Adipose tissue (tissue), 3 donors: ENCODE measurements around the gene ZNF480. TPM values are rescaled to one million over a fixed set of nuclear protein-coding genes. Genes with fewer than 3 reads are reported as not detected.
A peak's percentile ranks its signal among the peaks of the same experiment; 100 is the strongest.
"Not testable (repeated sequence)": the region's sequence is repeated elsewhere in the genome, so short reads cannot be mapped to it uniquely, and the experiment has no call there.

ENCODE experiments used
- H3K27ac ChIP-seq: one replicate; pipeline ENCODE4 v1.5.1; 2013; ENCODE audit warnings: low read depth, low read length
- WGBS, 3 donors: extraction: QIAGEN DNeasy Blood & Tissue Kit; methylation state at CpG; one replicate each; pipeline ENCODE4 v1.1.7; 2013; 5-methylcytosine and 5-hydroxymethylcytosine counted together
- polyA plus RNA-seq, 3 donors: library from polyadenylated mRNA; stranded (reverse); fragments of 200-250 nt; gene quantifications; one replicate each; pipeline ENCODE4 v1.2.3, GENCODE V29; 2013
- donor health status: healthy with polysubstance abuse.
- donor health status: Bipolar disorder and iron deficiency.
- donor health status: healthy.

Gene ZNF480
- polyA plus RNA-seq, result 1 to 10 TPM; 2.5 to 3.4 (median 2.8) TPM

GRCh38 chr19:52296773-52297600 is at the start of gene ZNF480:
Gene ZNF480, plus strand, starts transcription at chr19:52297169. Its CDS starts 3,244 bp downstream, at chr19:52300413.
- 0 to 1% (median 1%) methylated on average over 45 to 64 of the region's 75 CpGs for WGBS, 3 donors
- H3K27ac ChIP-seq, result peak within 1 kb of the TSS; percentile 38

GRCh38 chr19:52248241-52248640 is 48.7 kb upstream of the ZNF480 start:
- 5 to 18% (median 14%) methylated on average over 6 of the region's 6 CpGs for WGBS, 3 donors
- no peak overlapping the region for H3K27ac ChIP-seq

GRCh38 chr19:52258426-52258825 is 38.5 kb upstream of the ZNF480 start:
- H3K27ac ChIP-seq, result no peak overlapping the region
- WGBS, 3 donors, result 94 to 98% (median 96%) methylated on average over 5 of the region's 5 CpGs

- 90 to 96% (median 93%) methylated on average over 6 of the region's 6 CpGs for WGBS, 3 donors
- H3K27ac ChIP-seq, result not testable (repeated sequence)
Observed at GRCh38 chr19:52265556-52265955, 31.4 kb upstream of the ZNF480 start.

GRCh38 chr19:52269338-52270261 is 27.4 kb upstream of the ZNF480 start, which contains the start of gene ZNF766:
Gene ZNF766, plus strand, starts transcription at chr19:52269587. Its CDS starts 27 bp downstream, at chr19:52269614.
- peak within 1 kb of the TSS; percentile 70 for H3K27ac ChIP-seq
- 0 to 1% (median 1%) methylated on average over 70 of the region's 70 CpGs for WGBS, 3 donors

- H3K27ac ChIP-seq, result peak overlapping the region; percentile 70
- WGBS, 3 donors, result 8 to 11% (median 9%) methylated on average over 11 of the region's 11 CpGs
Observed at GRCh38 chr19:52270266-52270885, 26.6 kb upstream of the ZNF480 start.

- 96 to 100% (median 97%) methylated on average over 2 of the region's 2 CpGs for WGBS, 3 donors
- no peak overlapping the region for H3K27ac ChIP-seq
Observed at GRCh38 chr19:52273301-52273700, 23.7 kb upstream of the ZNF480 start.

GRCh38 chr19:52274191-52274590 is 22.8 kb upstream of the ZNF480 start:
- WGBS, 3 donors, result 86 to 98% (median 88%) methylated on average over 5 of the region's 5 CpGs
- no peak overlapping the region for H3K27ac ChIP-seq

GRCh38 chr19:52275988-52276387 is 21.0 kb upstream of the ZNF480 start:
- 81 to 97% (median 94%) methylated on average over 5 of the region's 5 CpGs for WGBS, 3 donors
- H3K27ac ChIP-seq, result no peak overlapping the region

- no peak overlapping the region for H3K27ac ChIP-seq
- WGBS, 3 donors, result 88 to 93% (median 90%) methylated on average over 6 of the region's 6 CpGs
Observed at GRCh38 chr19:52277471-52277870, 19.5 kb upstream of the ZNF480 start.

- H3K27ac ChIP-seq, result no peak overlapping the region
- 84 to 99% (median 91%) methylated on average over 6 of the region's 6 CpGs for WGBS, 3 donors
Observed at GRCh38 chr19:52286256-52286655, 10.7 kb upstream of the ZNF480 start.

GRCh38 chr19:52291781-52292180 is 5.2 kb upstream of the ZNF480 start:
- WGBS, 3 donors, result 88 to 95% (median 92%) methylated on average over 3 of the region's 3 CpGs
- H3K27ac ChIP-seq, result no peak overlapping the region

GRCh38 chr19:52292946-52293345 is 4.0 kb upstream of the ZNF480 start:
- 98 to 100% (median 99%) methylated on average over 6 of the region's 6 CpGs for WGBS, 3 donors
- H3K27ac ChIP-seq, result not testable (repeated sequence)

GRCh38 chr19:52296400-52296772 is 583 bp upstream of the ZNF480 start:
- 17 to 24% (median 19%) methylated on average over 8 of the region's 8 CpGs for WGBS, 3 donors
- H3K27ac ChIP-seq, result no peak overlapping the region

- WGBS, 3 donors, result 15 to 16% (median 15%) methylated on average over 18 of the region's 18 CpGs
- peak overlapping the region; percentile 38 for H3K27ac ChIP-seq
Observed at GRCh38 chr19:52297601-52298364, 814 bp downstream of the ZNF480 start.

GRCh38 chr19:52307275-52307674 is 10.3 kb downstream of the ZNF480 start:
- 95 to 98% (median 96%) methylated on average over 10 of the region's 10 CpGs for WGBS, 3 donors

GRCh38 chr19:52322429-52322828 is 25.5 kb downstream of the ZNF480 start:
- WGBS, 3 donors, result 96 to 98% (median 98%) methylated on average over 6 of the region's 6 CpGs

More at GRCh38 chr19:52307275-52307674, 10.3 kb downstream of the ZNF480 start:
- no peak overlapping the region for H3K27ac ChIP-seq

GRCh38 chr19:52331757-52332156 is 34.8 kb downstream of the ZNF480 start:
- H3K27ac ChIP-seq, result no peak overlapping the region
- WGBS, 3 donors, result 80 to 92% (median 87%) methylated on average over 10 of the region's 10 CpGs

More at GRCh38 chr19:52322429-52322828, 25.5 kb downstream of the ZNF480 start:
- H3K27ac ChIP-seq, result no peak overlapping the region
